Activated naive CD4-positive, alpha-beta T cell treated with anti-CD3 and anti-CD28 coated beads, Interleukin-2, amount 50 U/mL, for 24 hours (primary cell): Measurements from ENCODE around the gene EDAR.

ENCODE experiments used
- H3K27ac Mint-ChIP-seq: one replicate; pipeline ENCODE4 v1.8.0; 2021; ENCODE audit warnings: mild to moderate bottlenecking, mixed read lengths
- H3K27me3 Mint-ChIP-seq: one replicate; pipeline ENCODE4 v1.8.0; 2021; ENCODE audit warnings: mixed read lengths
- H3K36me3 Mint-ChIP-seq: one replicate; pipeline ENCODE4 v1.8.0; 2021; ENCODE audit warnings: mixed read lengths
- H3K4me1 Mint-ChIP-seq: one replicate; pipeline ENCODE4 v1.8.0; 2021; ENCODE audit warnings: mixed read lengths
- H3K4me3 Mint-ChIP-seq: one replicate; pipeline ENCODE4 v1.8.0; 2021; ENCODE audit warnings: mild to moderate bottlenecking, mixed read lengths
- H3K9me3 Mint-ChIP-seq: one replicate; pipeline ENCODE4 v1.8.0; 2021; ENCODE audit warnings: mixed read lengths

Gene EDAR

GRCh38 chr2:108988796-108989713 lies at the start of gene EDAR:
EDAR (minus strand) TSS chr2:108989220; CDS start chr2:108931014, 58,206 bp downstream.
- no peaks in the 10 kb centered on the region for H3K27me3 Mint-ChIP-seq
- no peaks in the 10 kb centered on the region for H3K36me3 Mint-ChIP-seq
- H3K9me3 Mint-ChIP-seq, result no peaks in the 10 kb centered on the region
- H3K4me3 Mint-ChIP-seq, result peak within 1 kb of the TSS; percentile 90
- peaks cover 69% of the 10 kb centered on the region for H3K4me1 Mint-ChIP-seq
- H3K27ac Mint-ChIP-seq, result peak within 1 kb of the TSS; percentile 82

GRCh38 chr2:109033171-109033570 lies 44.2 kb upstream of the EDAR start:
- Mint-ChIP-seq H3K9me3 (no peaks in the 10 kb centered on the region), H3K4me3 (peak overlapping the region; percentile 4), H3K27ac (peak overlapping the region; percentile 9), H3K36me3 (peaks cover 2% of the 10 kb centered on the region), H3K4me1 (peaks cover 84% of the 10 kb centered on the region), H3K27me3 (no peaks in the 10 kb centered on the region)

GRCh38 chr2:109032229-109032820 lies 43.3 kb upstream of the EDAR start:
- Mint-ChIP-seq H3K27ac (peak overlapping the region; percentile 93), H3K4me3 (peak overlapping the region; percentile 88), H3K36me3 (peaks cover 2% of the 10 kb centered on the region), H3K27me3 (no peaks in the 10 kb centered on the region), H3K4me1 (peaks cover 82% of the 10 kb centered on the region), H3K9me3 (no peaks in the 10 kb centered on the region)

GRCh38 chr2:109031476-109032228 lies 42.6 kb upstream of the EDAR start:
- peaks cover 82% of the 10 kb centered on the region for H3K4me1 Mint-ChIP-seq
- no peaks in the 10 kb centered on the region for H3K27me3 Mint-ChIP-seq
- no peaks in the 10 kb centered on the region for H3K9me3 Mint-ChIP-seq
- peaks cover 2% of the 10 kb centered on the region for H3K36me3 Mint-ChIP-seq
- peak overlapping the region; percentile 88 for H3K4me3 Mint-ChIP-seq
- peak overlapping the region; percentile 93 for H3K27ac Mint-ChIP-seq

GRCh38 chr2:109030870-109031475 lies 42.0 kb upstream of the EDAR start:
- Mint-ChIP-seq H3K4me3 (peak overlapping the region; percentile 88), H3K9me3 (no peaks in the 10 kb centered on the region), H3K27me3 (no peaks in the 10 kb centered on the region), H3K36me3 (peaks cover 2% of the 10 kb centered on the region), H3K27ac (peak overlapping the region; percentile 90), H3K4me1 (peaks cover 79% of the 10 kb centered on the region)

GRCh38 chr2:109029490-109030201 lies 40.6 kb upstream of the EDAR start:
- H3K4me3 Mint-ChIP-seq, result no peak overlapping the region
- no peaks in the 10 kb centered on the region for H3K9me3 Mint-ChIP-seq
- H3K4me1 Mint-ChIP-seq, result peaks cover 72% of the 10 kb centered on the region
- no peaks in the 10 kb centered on the region for H3K27me3 Mint-ChIP-seq
- peak overlapping the region; percentile 51 for H3K27ac Mint-ChIP-seq
- no peaks in the 10 kb centered on the region for H3K36me3 Mint-ChIP-seq

GRCh38 chr2:109028738-109029489 lies 39.9 kb upstream of the EDAR start:
- H3K27ac Mint-ChIP-seq, result peak overlapping the region; percentile 38
- H3K27me3 Mint-ChIP-seq, result no peaks in the 10 kb centered on the region
- H3K4me3 Mint-ChIP-seq, result no peak overlapping the region
- H3K9me3 Mint-ChIP-seq, result no peaks in the 10 kb centered on the region
- peaks cover 65% of the 10 kb centered on the region for H3K4me1 Mint-ChIP-seq
- no peaks in the 10 kb centered on the region for H3K36me3 Mint-ChIP-seq

GRCh38 chr2:109028277-109028676 lies 39.3 kb upstream of the EDAR start:
- peak overlapping the region; percentile 38 for H3K27ac Mint-ChIP-seq
- no peak overlapping the region for H3K4me3 Mint-ChIP-seq
- H3K4me1 Mint-ChIP-seq, result peaks cover 62% of the 10 kb centered on the region
- H3K36me3 Mint-ChIP-seq, result no peaks in the 10 kb centered on the region
- H3K27me3 Mint-ChIP-seq, result no peaks in the 10 kb centered on the region
- no peaks in the 10 kb centered on the region for H3K9me3 Mint-ChIP-seq

GRCh38 chr2:109027702-109028101 lies 38.7 kb upstream of the EDAR start:
- Mint-ChIP-seq H3K9me3 (no peaks in the 10 kb centered on the region), H3K27me3 (no peaks in the 10 kb centered on the region), H3K36me3 (no peaks in the 10 kb centered on the region), H3K4me3 (no peak overlapping the region), H3K27ac (peak overlapping the region; percentile 35), H3K4me1 (peaks cover 56% of the 10 kb centered on the region)

GRCh38 chr2:109024477-109024876 lies 35.5 kb upstream of the EDAR start:
- Mint-ChIP-seq H3K27me3 (no peaks in the 10 kb centered on the region), H3K4me1 (peaks cover 41% of the 10 kb centered on the region), H3K36me3 (no peaks in the 10 kb centered on the region), H3K27ac (no peak overlapping the region), H3K9me3 (no peaks in the 10 kb centered on the region), H3K4me3 (no peak overlapping the region)

GRCh38 chr2:109021895-109022300 lies 32.9 kb upstream of the EDAR start:
- Mint-ChIP-seq H3K27me3 (no peaks in the 10 kb centered on the region), H3K4me3 (no peak overlapping the region), H3K27ac (no peak overlapping the region), H3K36me3 (no peaks in the 10 kb centered on the region), H3K9me3 (no peaks in the 10 kb centered on the region), H3K4me1 (peaks cover 33% of the 10 kb centered on the region)

GRCh38 chr2:109020217-109020637 lies 31.2 kb upstream of the EDAR start:
- H3K36me3 Mint-ChIP-seq, result no peaks in the 10 kb centered on the region
- H3K9me3 Mint-ChIP-seq, result no peaks in the 10 kb centered on the region
- no peak overlapping the region for H3K4me3 Mint-ChIP-seq
- H3K27me3 Mint-ChIP-seq, result no peaks in the 10 kb centered on the region
- H3K4me1 Mint-ChIP-seq, result peaks cover 30% of the 10 kb centered on the region
- peak overlapping the region; percentile 14 for H3K27ac Mint-ChIP-seq

GRCh38 chr2:109018452-109018851 lies 29.4 kb upstream of the EDAR start:
- H3K36me3 Mint-ChIP-seq, result no peaks in the 10 kb centered on the region
- peak overlapping the region; percentile 53 for H3K27ac Mint-ChIP-seq
- H3K27me3 Mint-ChIP-seq, result no peaks in the 10 kb centered on the region
- H3K9me3 Mint-ChIP-seq, result no peaks in the 10 kb centered on the region
- H3K4me3 Mint-ChIP-seq, result no peak overlapping the region
- peaks cover 25% of the 10 kb centered on the region for H3K4me1 Mint-ChIP-seq

GRCh38 chr2:109017017-109017416 lies 28.0 kb upstream of the EDAR start:
- no peak overlapping the region for H3K27ac Mint-ChIP-seq
- H3K36me3 Mint-ChIP-seq, result no peaks in the 10 kb centered on the region
- no peaks in the 10 kb centered on the region for H3K9me3 Mint-ChIP-seq
- H3K4me1 Mint-ChIP-seq, result peaks cover 25% of the 10 kb centered on the region
- H3K27me3 Mint-ChIP-seq, result no peaks in the 10 kb centered on the region
- no peak overlapping the region for H3K4me3 Mint-ChIP-seq
